ENCODE measurements around the gene MPZL2. TPM values are rescaled to one million over a fixed set of nuclear protein-coding genes. Genes with fewer than 3 reads are reported as not detected.

The MPZL2 gene
- total and polyA plus RNA-seq, 9 of the 15 experiments (the other 6 are each of a cell fraction or from before 2014, with no cell fraction given) = 0.09 to 0.28 (median 0.18) TPM; not detected in 2

DNA sequence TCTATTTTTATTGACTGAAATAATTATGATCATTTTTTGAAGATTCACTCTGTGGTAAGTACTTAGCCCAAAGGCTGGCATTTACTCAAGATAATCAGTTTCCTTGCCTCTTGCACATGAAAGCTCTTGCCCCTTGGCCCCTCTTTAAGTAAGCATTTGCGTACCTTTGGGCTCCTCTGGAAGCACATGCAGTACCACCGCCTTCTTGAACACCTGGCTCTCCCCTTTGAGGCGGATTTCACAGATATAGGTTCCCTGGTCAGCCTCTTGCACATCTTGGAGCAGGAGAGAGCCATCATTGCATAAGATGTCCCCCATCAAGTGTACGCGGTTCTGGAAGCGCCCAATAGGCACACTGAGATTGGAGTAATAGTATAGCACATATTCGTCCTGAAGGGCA, 53.8 kb downstream of the MPZL2 start:
- intact Hi-C loops (cut with micrococcal nuclease) = no loop called here
- no TSS peak for BruUV-seq (replicated peaks)
- in situ Hi-C loops (cut with MboI) = no loop called here
- Histone ChIP-seq H3K9me3 (replicated peaks; ENCODE audit: control insufficient read depth, insufficient read depth, low read depth, low read length) (no peaks in the 10 kb centered on the region), H4K20me1 (replicated peaks; ENCODE audit: control insufficient read depth, insufficient read depth, low read length) (no peaks in the 10 kb centered on the region), H3K4me3 (no peak overlapping the region), H2AFZ (ENCODE audit: low read depth, low read length) (no peak overlapping the region), H3K27ac (ENCODE audit: extremely low read depth, low read depth, low read length) (no peak overlapping the region), H3K4me1 (replicated peaks in 1 of 2; ENCODE audit: control insufficient read depth in 2 of 2, insufficient read depth in 2 of 2, low read length in 2 of 2) (peaks cover 0 to 5% of the 10 kb centered on the region in 2 experiments; a peak in 2 of 5 replicates), H3K4me2 (ENCODE audit: insufficient read depth, low read length) (no peak overlapping the region), H3K27me3 (ENCODE audit: control insufficient read depth in 2 of 2, insufficient read depth in 2 of 2, low read length in 2 of 2) (peaks cover 7 to 16% of the 10 kb centered on the region in 2 experiments; a peak in 4 of 5 replicates), H3K9ac (ENCODE audit: insufficient read depth in 1 of 2, low read depth in 2 of 2, low read length in 2 of 2) (no peak overlapping the region), H3K79me2 (ENCODE audit: control insufficient read depth, insufficient read depth, low read length) (no peaks in the 10 kb centered on the region), H3K36me3 (ENCODE audit: control insufficient read depth, insufficient read depth, low read length) (no peaks in the 10 kb centered on the region), H3K9me1 (ENCODE audit: control insufficient read depth, insufficient read depth, low read length) (no peaks in the 10 kb centered on the region)
- POLR2A ChIA-PET = interaction anchor here (0.8 kb wide), 2 partner anchors 338 to 647 kb away, joined by 3 read pairs; no protein-coding TSS in a partner anchor
- ATAC-seq = no peak
- 13% methylated on average over 7 of the region's 7 CpGs for WGBS (ENCODE audit: insufficient coverage, low coverage, missing lambda C conversion rate)
- no peak for DNase-seq (ENCODE audit: extremely low read depth in 1 of 4, low spot score in 3 of 4)
- no peak for FAIRE-seq
- TF ChIP-seq JUND (IDR thresholded peaks at IDR 0.05; ENCODE audit: borderline replicate concordance, low read depth, low read length) (no peak), JUND (tag; IDR thresholded peaks at IDR 0.05; ENCODE audit: borderline replicate concordance, low read depth, low read length) (no peak), ZNF707 (CRISPR knock-in tag; conservative IDR thresholded peaks at IDR 0.05) (no peak), LCOR (CRISPR knock-in tag; IDR thresholded peaks at IDR 0.05) (no peak), ZEB2 (IDR thresholded peaks at IDR 0.05) (no peak), RFX7 (CRISPR knock-in tag; IDR thresholded peaks at IDR 0.05) (no peak), ZBTB12 (CRISPR knock-in tag; IDR thresholded peaks at IDR 0.05) (no peak), GATAD2B (IDR thresholded peaks at IDR 0.05; ENCODE audit: borderline replicate concordance) (no peak)
- TF ChIP-seq, protein P1, sequence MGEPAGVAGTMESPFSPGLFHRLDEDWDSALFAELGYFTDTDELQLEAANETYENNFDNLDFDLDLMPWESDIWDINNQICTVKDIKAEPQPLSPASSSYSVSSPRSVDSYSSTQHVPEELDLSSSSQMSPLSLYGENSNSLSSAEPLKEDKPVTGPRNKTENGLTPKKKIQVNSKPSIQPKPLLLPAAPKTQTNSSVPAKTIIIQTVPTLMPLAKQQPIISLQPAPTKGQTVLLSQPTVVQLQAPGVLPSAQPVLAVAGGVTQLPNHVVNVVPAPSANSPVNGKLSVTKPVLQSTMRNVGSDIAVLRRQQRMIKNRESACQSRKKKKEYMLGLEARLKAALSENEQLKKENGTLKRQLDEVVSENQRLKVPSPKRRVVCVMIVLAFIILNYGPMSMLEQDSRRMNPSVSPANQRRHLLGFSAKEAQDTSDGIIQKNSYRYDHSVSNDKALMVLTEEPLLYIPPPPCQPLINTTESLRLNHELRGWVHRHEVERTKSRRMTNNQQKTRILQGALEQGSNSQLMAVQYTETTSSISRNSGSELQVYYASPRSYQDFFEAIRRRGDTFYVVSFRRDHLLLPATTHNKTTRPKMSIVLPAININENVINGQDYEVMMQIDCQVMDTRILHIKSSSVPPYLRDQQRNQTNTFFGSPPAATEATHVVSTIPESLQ (CRISPR knock-in tag; IDR thresholded peaks at IDR 0.05) = no peak
- TF ChIP-seq, protein P2, sequence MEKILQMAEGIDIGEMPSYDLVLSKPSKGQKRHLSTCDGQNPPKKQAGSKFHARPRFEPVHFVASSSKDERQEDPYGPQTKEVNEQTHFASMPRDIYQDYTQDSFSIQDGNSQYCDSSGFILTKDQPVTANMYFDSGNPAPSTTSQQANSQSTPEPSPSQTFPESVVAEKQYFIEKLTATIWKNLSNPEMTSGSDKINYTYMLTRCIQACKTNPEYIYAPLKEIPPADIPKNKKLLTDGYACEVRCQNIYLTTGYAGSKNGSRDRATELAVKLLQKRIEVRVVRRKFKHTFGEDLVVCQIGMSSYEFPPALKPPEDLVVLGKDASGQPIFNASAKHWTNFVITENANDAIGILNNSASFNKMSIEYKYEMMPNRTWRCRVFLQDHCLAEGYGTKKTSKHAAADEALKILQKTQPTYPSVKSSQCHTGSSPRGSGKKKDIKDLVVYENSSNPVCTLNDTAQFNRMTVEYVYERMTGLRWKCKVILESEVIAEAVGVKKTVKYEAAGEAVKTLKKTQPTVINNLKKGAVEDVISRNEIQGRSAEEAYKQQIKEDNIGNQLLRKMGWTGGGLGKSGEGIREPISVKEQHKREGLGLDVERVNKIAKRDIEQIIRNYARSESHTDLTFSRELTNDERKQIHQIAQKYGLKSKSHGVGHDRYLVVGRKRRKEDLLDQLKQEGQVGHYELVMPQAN (IDR thresholded peaks at IDR 0.05; ENCODE audit: borderline replicate concordance) = no peak
- CTCF ChIA-PET (ENCODE audit: low intra/inter-chr PET ratio) = no interaction called here

Measured in K562 (cell line).